RCC 7860 (cell line): ENCODE results near the gene NKAIN2.
"Not testable (repeated sequence)": the region's sequence is repeated elsewhere in the genome, so short reads cannot be mapped to it uniquely, and the experiment has no call there.

Source experiments
- DNase-seq: peaks from one replicate; pipeline ENCODE4 v3.0.0-alpha.2; 2015; ENCODE audit warnings: low spot score
- FAIRE-seq: peaks from 2 replicates; lab custom pipeline; 2012; peaks lifted over from hg19 to GRCh38; lab: Jason Lieb, UNC

The NKAIN2 gene

GRCh38 chr6:124294574-124295200, 491.0 kb downstream of the NKAIN2 start:
- no peak for FAIRE-seq
- no peak for DNase-seq

- FAIRE-seq (no peak), DNase-seq (no peak)
Observed at GRCh38 chr6:124297507-124297906, 493.8 kb downstream of the NKAIN2 start.

GRCh38 chr6:124298730-124299129, 495.1 kb downstream of the NKAIN2 start:
- DNase-seq (no peak), FAIRE-seq (no peak)

- DNase-seq, FAIRE-seq: not testable (repeated sequence)
Observed at GRCh38 chr6:124300907-124301306, 497.2 kb downstream of the NKAIN2 start.

- no peak for FAIRE-seq
- no peak for DNase-seq
Observed at GRCh38 chr6:124303971-124304370, 500.3 kb downstream of the NKAIN2 start.

GRCh38 chr6:124310139-124310538, 506.5 kb downstream of the NKAIN2 start:
- FAIRE-seq (no peak), DNase-seq (no peak)

GRCh38 chr6:124319410-124319809, 515.7 kb downstream of the NKAIN2 start:
- no peak for FAIRE-seq
- DNase-seq: no peak

GRCh38 chr6:124324237-124324636, 520.6 kb downstream of the NKAIN2 start:
- no peak for FAIRE-seq
- DNase-seq: no peak

GRCh38 chr6:124330197-124330596, 526.5 kb downstream of the NKAIN2 start:
- no peak for DNase-seq
- FAIRE-seq: no peak

- DNase-seq (no peak), FAIRE-seq (no peak)
Observed at GRCh38 chr6:124334359-124334758, 530.7 kb downstream of the NKAIN2 start.

- DNase-seq (no peak), FAIRE-seq (no peak)
Observed at GRCh38 chr6:124339610-124340334, 536.1 kb downstream of the NKAIN2 start.

- not testable (repeated sequence) for FAIRE-seq, DNase-seq
Observed at GRCh38 chr6:124348339-124348738, 544.7 kb downstream of the NKAIN2 start.

- DNase-seq (no peak), FAIRE-seq (no peak)
Observed at GRCh38 chr6:124355146-124355545, 551.5 kb downstream of the NKAIN2 start.

GRCh38 chr6:124356276-124356810, 552.7 kb downstream of the NKAIN2 start:
- DNase-seq: no peak
- FAIRE-seq: no peak

GRCh38 chr6:124356811-124357210, 553.1 kb downstream of the NKAIN2 start:
- FAIRE-seq (no peak), DNase-seq (no peak)

- no peak for DNase-seq
- FAIRE-seq: no peak
Observed at GRCh38 chr6:124368131-124368530, 564.5 kb downstream of the NKAIN2 start.

- no peak for DNase-seq
- FAIRE-seq: no peak
Observed at GRCh38 chr6:124371974-124372475, 568.4 kb downstream of the NKAIN2 start.

GRCh38 chr6:124373386-124373785, 569.7 kb downstream of the NKAIN2 start:
- FAIRE-seq (no peak), DNase-seq (no peak)

GRCh38 chr6:124389127-124389526, 585.5 kb downstream of the NKAIN2 start:
- FAIRE-seq (no peak), DNase-seq (no peak)

GRCh38 chr6:124393536-124393935, 589.9 kb downstream of the NKAIN2 start:
- no peak for FAIRE-seq
- no peak for DNase-seq

- FAIRE-seq (no peak), DNase-seq (no peak)
Observed at GRCh38 chr6:124396361-124396760, 592.7 kb downstream of the NKAIN2 start.
